MG63 (cell line): Measurements from ENCODE around the gene PRMT6. TPM values are rescaled to one million over a fixed set of nuclear protein-coding genes. Genes with fewer than 3 reads are reported as not detected.
"Not testable (repeated sequence)": the region's sequence is repeated elsewhere in the genome, so short reads cannot be mapped to it uniquely, and the experiment has no call there.

Experiments
- DNase-seq: peaks from one replicate; pipeline ENCODE4 v3.0.0-alpha.2; 2020
- H3K27me3 ChIP-seq: fragments of 250-450 bp; sonication (Bioruptor Pico); 2 replicates; pipeline ENCODE4 v1.5.1; 2020; ENCODE audit warnings: mild to moderate bottlenecking, moderate library complexity
- H3K36me3 ChIP-seq: fragments of 250-450 bp; sonication (Bioruptor Pico); 2 replicates; pipeline ENCODE4 v1.5.1; 2020; ENCODE audit warnings: mild to moderate bottlenecking, moderate library complexity
- H3K4me3 ChIP-seq: fragments of 250-450 bp; sonication (Bioruptor Pico); 2 replicates; pipeline ENCODE4 v1.5.1; 2020; ENCODE audit warnings: mild to moderate bottlenecking, moderate library complexity
- H3K9me3 ChIP-seq: fragments of 250-450 bp; sonication (Bioruptor Pico); 2 replicates; pipeline ENCODE4 v1.5.1; 2020; ENCODE audit warnings: mild to moderate bottlenecking, moderate library complexity
- total RNA-seq: library from RNA; depleted of rRNA; stranded (reverse); fragments of >200 nt; shearing (Covaris generic); gene quantifications from 2 replicates; pipeline ENCODE4 v1.2.3, GENCODE V29; 2014; ENCODE audit warnings: low replicate concordance; rRNA removed

The PRMT6 gene
- total RNA-seq, 1 experiment from 2014 or later, result 26.6 TPM

DNA sequence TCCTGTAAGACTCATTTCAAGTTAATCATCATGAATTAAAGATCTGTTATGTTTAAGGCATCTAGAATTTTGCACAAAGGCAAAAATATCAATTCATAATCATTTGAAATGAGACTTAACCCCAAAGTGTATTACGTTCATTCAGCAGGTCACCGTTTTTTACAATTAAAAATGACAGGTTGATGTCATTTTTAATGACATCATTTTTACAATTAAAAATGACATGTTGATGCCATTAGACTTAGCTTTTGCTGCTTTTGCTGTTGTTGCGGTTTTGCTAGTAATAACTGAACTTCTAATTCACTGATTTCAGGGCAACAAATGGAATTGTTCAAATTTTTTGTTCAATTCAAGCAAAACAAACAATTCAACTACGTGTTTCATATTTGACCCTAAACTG lies 17.0 kb downstream of the PRMT6 start:
- Histone ChIP-seq H3K9me3 (no peaks in the 10 kb centered on the region), H3K36me3 (no peaks in the 10 kb centered on the region), H3K27me3 (no peaks in the 10 kb centered on the region), H3K4me3 (no peak overlapping the region)
- no peak for DNase-seq

DNA sequence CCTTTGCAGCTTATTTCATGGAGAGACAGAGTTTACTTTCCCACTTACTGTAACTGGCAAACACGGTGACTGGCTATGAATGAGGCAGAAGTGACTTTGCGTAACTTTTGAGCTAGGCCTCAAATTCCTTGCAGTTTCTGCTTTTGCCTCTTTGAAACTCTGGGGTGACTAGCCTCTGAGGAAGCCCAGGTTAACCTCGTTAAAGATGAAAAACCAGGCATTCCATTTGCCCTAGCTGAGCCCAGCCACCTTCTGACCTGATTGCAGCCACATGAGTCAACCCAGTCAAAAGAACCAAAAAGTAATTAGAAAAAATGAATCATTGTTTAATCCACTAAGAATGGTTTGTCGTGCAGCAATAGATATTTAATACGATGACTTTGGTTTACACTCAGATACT lies 20.4 kb downstream of the PRMT6 start:
- no peaks in the 10 kb centered on the region for H3K36me3 ChIP-seq
- no peaks in the 10 kb centered on the region for H3K27me3 ChIP-seq
- peak; percentile 31 for DNase-seq
- no peak overlapping the region for H3K4me3 ChIP-seq
- H3K9me3 ChIP-seq, result no peaks in the 10 kb centered on the region

DNA sequence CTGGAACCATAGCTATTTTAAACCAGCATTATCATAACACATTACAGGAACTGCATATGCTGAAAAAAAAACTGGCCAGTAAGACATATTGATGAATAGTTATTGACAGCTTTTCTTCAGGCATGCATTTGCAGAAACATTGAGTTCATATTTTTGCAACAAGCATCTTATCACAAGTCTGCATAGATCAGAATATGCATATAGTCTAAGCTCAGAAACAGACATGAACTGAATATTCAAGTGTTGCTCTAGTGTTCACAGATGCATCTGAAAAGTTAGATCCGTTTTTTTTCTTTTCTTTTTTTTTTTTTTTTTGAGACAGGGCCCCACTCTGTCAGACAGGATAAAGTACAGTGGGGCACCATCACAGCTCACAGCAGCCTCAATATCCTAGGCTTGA lies 22.8 kb downstream of the PRMT6 start:
- Histone ChIP-seq H3K27me3 (no peaks in the 10 kb centered on the region), H3K4me3 (no peak overlapping the region), H3K9me3 (no peaks in the 10 kb centered on the region), H3K36me3 (no peaks in the 10 kb centered on the region)
- DNase-seq, result no peak

DNA sequence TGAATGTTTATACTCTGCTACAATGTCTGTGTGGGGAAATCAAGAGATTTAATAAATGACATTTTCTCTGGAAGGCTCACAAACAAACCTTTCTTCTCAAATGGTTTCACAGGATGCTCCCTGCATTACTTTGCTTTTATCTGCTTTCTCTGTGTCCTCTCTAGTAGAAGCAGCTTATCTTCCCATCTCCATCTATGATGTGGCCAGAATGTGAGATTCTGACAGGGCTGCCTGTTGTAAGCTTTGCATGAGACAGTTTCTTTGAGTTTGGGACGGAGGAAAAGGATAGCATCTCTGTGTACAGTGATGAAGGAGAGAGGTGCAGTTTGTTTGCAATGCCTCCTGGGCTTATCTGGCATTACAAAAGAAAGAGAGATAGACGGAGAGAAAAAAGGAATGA lies 24.6 kb downstream of the PRMT6 start:
- H3K27me3 ChIP-seq, result no peaks in the 10 kb centered on the region
- DNase-seq, result no peak
- H3K9me3 ChIP-seq, result no peaks in the 10 kb centered on the region
- no peak overlapping the region for H3K4me3 ChIP-seq
- no peaks in the 10 kb centered on the region for H3K36me3 ChIP-seq

DNA sequence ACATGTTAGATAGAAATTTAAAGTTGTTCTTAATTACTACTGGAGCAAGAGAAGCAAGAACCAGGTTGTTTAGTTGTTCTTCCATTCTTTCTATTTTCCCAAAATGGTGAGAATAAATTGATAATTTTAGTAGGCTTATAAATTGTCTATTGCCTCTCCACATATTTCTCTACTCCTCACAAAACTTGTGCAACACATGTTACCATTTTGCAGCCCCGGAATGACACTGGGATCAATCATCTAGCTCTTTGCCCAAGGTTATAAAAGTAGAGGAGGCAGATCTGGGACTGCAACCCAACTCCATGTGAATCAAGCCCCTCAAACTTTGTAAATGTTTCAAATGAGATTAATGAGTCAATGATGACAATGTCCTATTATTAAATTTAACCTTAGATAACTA lies 34.9 kb downstream of the PRMT6 start:
- Histone ChIP-seq H3K4me3 (no peak overlapping the region), H3K27me3 (no peaks in the 10 kb centered on the region), H3K36me3 (no peaks in the 10 kb centered on the region), H3K9me3 (no peaks in the 10 kb centered on the region)
- DNase-seq, result no peak

DNA sequence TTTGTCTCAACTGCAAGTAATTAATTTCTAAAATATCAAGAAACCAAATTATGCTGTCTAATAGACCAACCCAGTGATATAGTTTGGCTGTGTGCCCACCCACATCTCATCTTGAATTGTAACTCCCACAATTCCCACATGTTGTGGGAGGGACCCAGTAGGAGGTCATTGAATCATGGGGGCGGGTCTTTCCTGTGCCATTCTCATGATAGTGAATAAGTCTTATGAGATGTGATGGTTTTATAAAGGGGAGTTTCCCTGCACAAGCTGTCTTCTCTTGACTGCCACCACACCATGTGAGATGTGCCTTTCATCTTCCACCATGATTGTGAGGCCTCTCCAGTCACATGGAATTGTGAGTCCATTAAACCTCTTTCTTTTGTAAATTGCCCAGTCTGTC lies 36.9 kb downstream of the PRMT6 start:
- not testable (repeated sequence) for H3K4me3 ChIP-seq, DNase-seq, H3K27me3 ChIP-seq, H3K9me3 ChIP-seq, H3K36me3 ChIP-seq

DNA sequence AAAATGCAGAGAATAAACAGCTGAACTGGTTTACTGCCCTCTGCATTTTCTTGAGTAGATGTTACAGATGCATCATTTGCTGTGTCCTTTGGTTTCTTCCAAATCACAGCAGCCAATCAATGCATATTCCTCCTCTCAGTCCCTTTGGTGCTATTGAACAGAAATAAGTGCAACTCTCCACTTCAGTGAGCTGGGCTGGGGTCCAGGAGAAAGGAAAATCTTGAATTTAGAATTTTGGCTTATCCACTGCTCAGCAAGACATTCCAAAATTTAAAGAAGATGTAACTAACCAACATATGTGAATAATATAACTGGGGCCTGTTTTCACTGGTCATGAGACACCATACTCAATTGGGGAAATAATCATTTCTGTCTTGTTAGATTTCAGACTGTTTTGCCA lies 39.2 kb downstream of the PRMT6 start:
- no peaks in the 10 kb centered on the region for H3K27me3 ChIP-seq
- no peak for DNase-seq
- no peaks in the 10 kb centered on the region for H3K36me3 ChIP-seq
- H3K4me3 ChIP-seq, result no peak overlapping the region
- no peaks in the 10 kb centered on the region for H3K9me3 ChIP-seq

DNA sequence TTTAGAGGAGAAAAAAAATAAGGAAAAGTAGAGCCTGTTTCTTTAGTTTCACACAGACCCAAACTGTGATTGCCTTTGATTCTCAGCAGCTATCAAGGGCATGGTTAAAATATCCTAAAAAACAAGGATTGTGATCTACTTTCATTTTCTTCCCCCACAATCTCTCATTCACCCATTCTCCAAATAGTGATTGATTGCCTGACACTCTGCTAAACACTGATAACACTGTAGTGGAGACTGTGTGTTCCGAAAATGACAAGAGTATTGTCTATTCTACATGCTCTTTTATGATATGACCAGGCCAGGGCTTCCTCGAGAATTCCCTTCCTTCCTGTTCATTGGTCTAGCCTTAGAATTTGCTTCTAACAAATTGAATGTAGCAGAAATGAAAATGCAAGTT lies 40.2 kb downstream of the PRMT6 start:
- no peak for DNase-seq
- no peak overlapping the region for H3K4me3 ChIP-seq

DNA sequence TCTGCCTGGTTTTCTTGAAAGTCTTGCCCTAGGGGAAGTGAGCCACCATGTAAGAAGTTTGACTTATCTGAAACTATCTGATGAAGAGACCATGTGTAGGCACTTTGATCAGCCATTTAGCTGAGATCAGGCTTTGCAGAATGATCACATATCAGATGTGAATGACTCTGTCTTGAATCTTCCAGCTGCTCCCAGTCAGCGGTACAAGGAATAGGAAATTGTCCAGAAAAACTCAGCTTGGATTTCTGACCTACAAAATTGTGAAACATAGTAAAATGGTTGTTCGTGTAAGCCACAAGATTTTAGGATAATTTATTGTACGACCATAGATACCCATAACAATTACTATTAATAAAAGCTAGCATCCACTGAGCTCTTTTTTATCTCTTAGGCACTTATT lies 42.5 kb downstream of the PRMT6 start:
- no peaks in the 10 kb centered on the region for H3K27me3 ChIP-seq
- no peak for DNase-seq
- H3K4me3 ChIP-seq, result no peak overlapping the region
- H3K9me3 ChIP-seq, result no peaks in the 10 kb centered on the region
- no peaks in the 10 kb centered on the region for H3K36me3 ChIP-seq

More for the DNA sequence above, 40.2 kb downstream of the PRMT6 start:
- H3K36me3 ChIP-seq, result no peaks in the 10 kb centered on the region
- H3K27me3 ChIP-seq, result no peaks in the 10 kb centered on the region
- H3K9me3 ChIP-seq, result no peaks in the 10 kb centered on the region

DNA sequence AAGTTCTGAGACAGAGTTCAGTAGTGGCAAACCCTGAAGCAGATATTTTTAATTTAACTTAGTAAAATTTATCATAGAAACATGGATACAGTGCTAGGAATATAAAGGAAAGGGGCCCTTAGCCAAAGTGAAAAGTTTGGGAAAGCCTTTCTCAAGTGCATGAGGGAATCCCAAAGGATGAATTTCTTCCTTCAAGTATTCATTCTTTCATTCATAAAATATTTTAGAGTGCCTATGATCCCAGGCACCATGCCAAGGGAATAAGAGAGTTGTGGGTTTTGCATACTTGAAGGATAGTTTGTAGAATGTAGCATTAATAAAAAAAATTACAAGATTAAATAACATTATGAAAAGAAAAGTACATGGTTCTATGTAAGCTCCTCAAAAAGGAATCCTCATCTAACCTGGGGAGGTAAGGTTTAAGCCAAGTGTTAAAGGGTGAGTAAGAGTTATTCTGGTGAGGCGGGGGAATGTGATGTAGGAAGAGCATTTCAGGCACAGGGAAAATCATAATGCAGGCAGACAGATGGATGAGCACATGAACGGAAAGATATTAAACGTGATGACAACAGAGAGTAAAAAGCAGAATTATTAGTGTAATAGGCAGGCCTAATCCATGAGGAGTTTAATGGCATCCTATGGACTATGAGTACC lies 44.0 kb downstream of the PRMT6 start:
- Histone ChIP-seq H3K36me3 (no peaks in the 10 kb centered on the region), H3K9me3 (no peaks in the 10 kb centered on the region), H3K27me3 (no peaks in the 10 kb centered on the region), H3K4me3 (no peak overlapping the region)
- DNase-seq, result no peak

DNA sequence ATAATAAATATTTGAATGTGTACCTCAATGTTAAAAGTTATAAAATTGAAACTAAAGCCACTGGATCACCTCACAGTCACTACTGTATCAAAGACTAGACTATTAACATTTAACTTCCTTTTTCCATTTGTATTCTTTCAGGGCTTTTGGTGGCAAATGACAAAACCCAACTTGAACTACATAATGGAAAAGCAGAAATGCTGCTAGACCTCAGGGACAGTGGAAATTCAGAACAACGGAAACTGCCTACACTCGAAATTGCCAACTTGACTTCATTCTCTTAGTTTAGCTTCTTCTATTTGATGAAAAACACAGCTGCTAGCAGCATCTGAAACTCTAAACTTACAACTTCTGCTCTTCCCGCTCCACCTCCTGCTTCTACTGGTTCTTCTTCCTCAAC lies 49.4 kb downstream of the PRMT6 start:
- Histone ChIP-seq H3K27me3 (no peaks in the 10 kb centered on the region), H3K36me3 (no peaks in the 10 kb centered on the region), H3K9me3 (no peaks in the 10 kb centered on the region), H3K4me3 (no peak overlapping the region)
- no peak for DNase-seq

Other genes starting within 250 kb of the PRMT6 start
- gene NTNG1, start 84.4 kb downstream of the PRMT6 start, total RNA-seq, result 0.13 TPM in 1 of 2 replicates, not detected in the other